OCI-LY1 (cell line): ENCODE results near the gene ARF3.

Source experiments
- H2AFZ ChIP-seq: fragments of 200-600 bp; sonication (generic), shearing (Covaris generic); 2 replicates; pipeline ENCODE4 v1.6.0; 2014; ENCODE audit warnings: antibody characterized with exemption, mild to moderate bottlenecking, low read length
- H3F3A ChIP-seq: fragments of 200-600 bp; sonication (generic), shearing (Covaris generic); 2 replicates; pipeline ENCODE4 v1.6.0; 2014; ENCODE audit warnings: mild to moderate bottlenecking, antibody characterized with exemption, low read length, moderate library complexity; ENCODE audit not compliant: insufficient read depth
- H3K27ac ChIP-seq: fragments of 200-600 bp; sonication (generic); 2 replicates; pipeline ENCODE4 v1.5.1; 2014; ENCODE audit warnings: low read length, mixed run types, mild to moderate bottlenecking, low read depth; ENCODE audit not compliant: poor library complexity, severe bottlenecking
- H3K27me3 ChIP-seq: fragments of 200-600 bp; sonication (generic); 2 replicates; pipeline ENCODE4 v1.6.0; 2014; ENCODE audit warnings: antibody characterized with exemption, mild to moderate bottlenecking, low read length, moderate library complexity; ENCODE audit not compliant: insufficient read depth
- H3K36me3 ChIP-seq: fragments of 200-600 bp; sonication (generic); 2 replicates; pipeline ENCODE4 v1.6.1; 2014; ENCODE audit warnings: mild to moderate bottlenecking, antibody characterized with exemption, low read length, moderate library complexity, mixed read lengths; ENCODE audit not compliant: insufficient read depth
- H3K4me1 ChIP-seq: fragments of 200-600 bp; sonication (generic); 2 replicates; pipeline ENCODE4 v1.5.1; 2014; ENCODE audit warnings: mild to moderate bottlenecking, low read length, moderate library complexity; ENCODE audit not compliant: insufficient read depth, severe bottlenecking
- H3K4me2 ChIP-seq: fragments of 200-600 bp; sonication (generic), shearing (Covaris generic); 2 replicates; pipeline ENCODE4 v1.6.1; 2014; ENCODE audit warnings: low read length
- H3K4me3 ChIP-seq: fragments of 200-600 bp; sonication (generic); 2 replicates; pipeline ENCODE4 v1.5.1; 2014; ENCODE audit warnings: low read length, low read depth, mild to moderate bottlenecking, mixed read lengths; ENCODE audit not compliant: poor library complexity, severe bottlenecking
- H3K79me2 ChIP-seq: fragments of 200-600 bp; shearing (Covaris generic); 2 replicates; pipeline ENCODE4 v1.6.1; 2016; ENCODE audit warnings: mixed run types, low read length, mixed read lengths; ENCODE audit not compliant: insufficient read depth
- H3K9ac ChIP-seq: fragments of 200-600 bp; sonication (generic), shearing (Covaris generic); 2 replicates; pipeline ENCODE4 v1.6.1; 2014; ENCODE audit warnings: mild to moderate bottlenecking, low read length, mixed read lengths
- H3K9me2 ChIP-seq: fragments of 200-600 bp; sonication (generic), shearing (Covaris generic); 2 replicates; pipeline ENCODE4 v1.6.1; 2014; ENCODE audit warnings: low read depth, mild to moderate bottlenecking, low read length, mixed read lengths
- H3K9me3 ChIP-seq: fragments of 200-600 bp; shearing (Covaris generic); 2 replicates; pipeline ENCODE4 v1.6.1; 2014; ENCODE audit warnings: low read length, mixed read lengths
- H4K20me1 ChIP-seq: fragments of 200-600 bp; sonication (generic), shearing (Covaris generic); 2 replicates; pipeline ENCODE4 v1.6.0; 2016; ENCODE audit warnings: mild to moderate bottlenecking, low read length; ENCODE audit not compliant: insufficient read depth
- CTCF ChIP-seq: fragments of 200-600 bp; sonication (generic), shearing (Covaris generic); IDR thresholded peaks from 2 replicates; pipeline ENCODE4 v1.5.1; 2017; ENCODE audit warnings: mild to moderate bottlenecking, antibody characterized with exemption, low read length, moderate library complexity, mixed read lengths
- EZH2 ChIP-seq: fragments of 200-600 bp; sonication (generic), shearing (Covaris generic); IDR thresholded peaks from 2 replicates; pipeline ENCODE4 v1.8.0; 2017; ENCODE audit warnings: borderline replicate concordance, mixed run types, mild to moderate bottlenecking, antibody characterized with exemption, low read length, moderate library complexity, mixed read lengths

Gene ARF3

GRCh38 chr12:48937170-48937569 is 20.1 kb downstream of the ARF3 start:
- no peaks in the 10 kb centered on the region for H3K9me3 ChIP-seq
- H2AFZ ChIP-seq: no peak overlapping the region
- H4K20me1 ChIP-seq: no peaks in the 10 kb centered on the region
- H3K9ac ChIP-seq: no peak overlapping the region
- H3F3A ChIP-seq: no peaks in the 10 kb centered on the region
- no peaks in the 10 kb centered on the region for H3K9me2 ChIP-seq
- peaks cover 72% of the 10 kb centered on the region for H3K36me3 ChIP-seq
- no peaks in the 10 kb centered on the region for H3K4me1 ChIP-seq
- H3K27ac ChIP-seq: no peak overlapping the region
- no peak overlapping the region for H3K4me3 ChIP-seq
- no peaks in the 10 kb centered on the region for H3K79me2 ChIP-seq
- H3K4me2 ChIP-seq: no peak overlapping the region
- no peaks in the 10 kb centered on the region for H3K27me3 ChIP-seq
- peak; percentile 47 for TF ChIP-seq CTCF
- TF ChIP-seq EZH2: no peak

- no peaks in the 10 kb centered on the region for H4K20me1 ChIP-seq
These were observed 20.8 kb downstream of the ARF3 start for GRCh38 chr12:48936379-48936979.

GRCh38 chr12:48934312-48934706 is 23.0 kb downstream of the ARF3 start:
- no peaks in the 10 kb centered on the region for H3K4me1 ChIP-seq
- H3K79me2 ChIP-seq: no peaks in the 10 kb centered on the region
- H4K20me1 ChIP-seq: no peaks in the 10 kb centered on the region
- no peaks in the 10 kb centered on the region for H3K9me3 ChIP-seq
- no peak overlapping the region for H3K4me3 ChIP-seq
- H3K27me3 ChIP-seq: no peaks in the 10 kb centered on the region
- H3K9ac ChIP-seq: no peak overlapping the region
- H3K4me2 ChIP-seq: no peak overlapping the region
- peak; percentile 49 for TF ChIP-seq CTCF
- TF ChIP-seq EZH2: no peak
- no peaks in the 10 kb centered on the region for H3F3A ChIP-seq
- H3K36me3 ChIP-seq: peaks cover 67% of the 10 kb centered on the region
- H3K27ac ChIP-seq: no peak overlapping the region
- H2AFZ ChIP-seq: no peak overlapping the region
- no peaks in the 10 kb centered on the region for H3K9me2 ChIP-seq

More at GRCh38 chr12:48936379-48936979, 20.8 kb downstream of the ARF3 start:
- no peak overlapping the region for H2AFZ ChIP-seq
- H3K27me3 ChIP-seq: no peaks in the 10 kb centered on the region
- no peaks in the 10 kb centered on the region for H3F3A ChIP-seq
- no peaks in the 10 kb centered on the region for H3K4me1 ChIP-seq
- H3K79me2 ChIP-seq: no peaks in the 10 kb centered on the region
- no peaks in the 10 kb centered on the region for H3K9me3 ChIP-seq
- H3K4me3 ChIP-seq: no peak overlapping the region
- no peak overlapping the region for H3K4me2 ChIP-seq
- no peak overlapping the region for H3K9ac ChIP-seq
- no peak overlapping the region for H3K27ac ChIP-seq
- peaks cover 76% of the 10 kb centered on the region for H3K36me3 ChIP-seq
- peak; percentile 90 for TF ChIP-seq CTCF
- no peak for TF ChIP-seq EZH2
- no peaks in the 10 kb centered on the region for H3K9me2 ChIP-seq
